WERI-Rb-1 (cell line): Measurements from ENCODE around the gene FOXL1.
A peak's percentile ranks its signal among the peaks of the same experiment; 100 is the strongest.

Experiments used
- DNase-seq: peaks from one replicate; pipeline ENCODE4 v3.0.0-alpha.2; 2020
- H3K27ac ChIP-seq: fragments of 250-450 bp; sonication (Bioruptor Pico); 2 replicates; pipeline ENCODE4 v1.5.1; 2020; ENCODE audit warnings: mild to moderate bottlenecking, moderate library complexity
- H3K27me3 ChIP-seq: fragments of 250-450 bp; sonication (Bioruptor Pico); 2 replicates; pipeline ENCODE4 v1.5.1; 2021; ENCODE audit warnings: mild to moderate bottlenecking, low read depth, moderate library complexity; ENCODE audit not compliant: insufficient read depth, severe bottlenecking
- H3K36me3 ChIP-seq: fragments of 250-450 bp; sonication (Bioruptor Pico); 2 replicates; pipeline ENCODE4 v1.5.1; 2020; ENCODE audit warnings: mild to moderate bottlenecking, moderate library complexity
- H3K4me3 ChIP-seq: 2 replicates; pipeline ENCODE4 v1.5.1; 2011; ENCODE audit warnings: low read depth, mild to moderate bottlenecking, control low read depth, low read length
- H3K9me3 ChIP-seq: fragments of 250-450 bp; sonication (Bioruptor Pico); 2 replicates; pipeline ENCODE4 v1.5.1; 2021; ENCODE audit warnings: mild to moderate bottlenecking, moderate library complexity; ENCODE audit not compliant: severe bottlenecking
- TF ChIP-seq, protein P1 (sequence below): IDR thresholded peaks from 2 replicates; pipeline ENCODE4 v1.5.1; 2011; ENCODE audit warnings: low read depth, mild to moderate bottlenecking, control low read depth, inconsistent platforms, low read length

FOXL1 gene

DNA sequence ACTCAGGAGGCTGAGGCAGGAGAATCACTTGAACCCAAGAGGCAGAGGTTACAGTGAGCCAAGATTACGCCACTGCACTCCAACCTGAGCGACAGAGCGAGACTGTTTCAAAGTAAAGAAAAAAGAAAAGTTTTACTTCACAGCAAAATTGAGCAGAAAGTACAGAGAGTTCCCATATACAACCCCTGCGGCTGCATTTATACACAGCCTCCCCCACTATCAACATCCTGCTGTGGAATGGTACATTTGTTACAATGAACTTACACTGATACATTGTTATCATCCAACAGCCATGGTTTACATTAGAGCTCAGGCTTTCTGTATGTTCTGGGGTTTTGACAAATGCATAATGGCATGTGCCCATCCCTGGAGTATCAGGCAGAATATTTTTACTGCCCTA is 20.8 kb upstream of the FOXL1 start:
- H3K9me3 ChIP-seq, result no peaks in the 10 kb centered on the region
- no peak overlapping the region for H3K4me3 ChIP-seq

DNA sequence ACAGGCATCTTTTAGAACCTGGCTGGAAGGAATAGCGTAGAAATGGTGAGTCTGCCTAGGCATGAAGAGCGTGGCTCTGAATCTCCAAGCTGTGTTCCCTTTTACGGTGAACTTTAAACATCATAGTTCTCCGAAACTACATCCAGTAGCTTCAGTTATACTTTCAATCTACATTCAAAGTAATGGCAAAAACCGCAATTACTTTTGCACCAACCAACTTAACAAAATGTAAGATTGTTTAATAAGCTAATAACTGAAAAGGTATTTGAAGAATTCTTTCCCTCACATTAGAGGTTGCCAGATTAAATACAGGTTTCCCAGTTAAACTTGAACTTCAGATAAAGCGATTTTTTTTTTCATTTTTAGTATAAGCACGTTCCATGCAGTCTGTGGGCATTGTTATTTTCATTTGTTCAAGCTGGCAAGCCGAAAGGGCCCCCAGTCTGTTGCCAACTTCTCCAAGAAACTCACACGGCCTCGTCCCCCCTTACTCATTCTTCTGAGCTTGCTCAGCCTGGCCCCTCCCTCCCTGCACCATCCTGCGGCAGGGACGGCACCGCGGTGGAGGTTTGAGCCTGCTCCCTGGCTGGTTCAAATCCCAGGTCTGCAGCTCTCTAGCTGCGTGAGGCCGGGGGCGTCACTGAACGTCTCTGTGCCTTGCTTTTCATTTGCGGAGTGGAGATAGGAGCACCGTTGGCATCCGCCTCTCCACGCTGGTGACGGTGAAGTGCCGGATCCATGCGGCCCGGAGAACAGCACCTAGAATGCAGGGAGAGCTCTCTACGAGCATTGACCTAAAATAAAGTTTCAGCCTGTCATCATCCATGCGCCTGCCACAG is 19.8 kb upstream of the FOXL1 start:
- Histone ChIP-seq H3K36me3 (no peaks in the 10 kb centered on the region), H3K4me3 (no peak overlapping the region), H3K27ac (no peak overlapping the region), H3K27me3 (no peaks in the 10 kb centered on the region), H3K9me3 (no peaks in the 10 kb centered on the region)
- TF ChIP-seq, protein P1, sequence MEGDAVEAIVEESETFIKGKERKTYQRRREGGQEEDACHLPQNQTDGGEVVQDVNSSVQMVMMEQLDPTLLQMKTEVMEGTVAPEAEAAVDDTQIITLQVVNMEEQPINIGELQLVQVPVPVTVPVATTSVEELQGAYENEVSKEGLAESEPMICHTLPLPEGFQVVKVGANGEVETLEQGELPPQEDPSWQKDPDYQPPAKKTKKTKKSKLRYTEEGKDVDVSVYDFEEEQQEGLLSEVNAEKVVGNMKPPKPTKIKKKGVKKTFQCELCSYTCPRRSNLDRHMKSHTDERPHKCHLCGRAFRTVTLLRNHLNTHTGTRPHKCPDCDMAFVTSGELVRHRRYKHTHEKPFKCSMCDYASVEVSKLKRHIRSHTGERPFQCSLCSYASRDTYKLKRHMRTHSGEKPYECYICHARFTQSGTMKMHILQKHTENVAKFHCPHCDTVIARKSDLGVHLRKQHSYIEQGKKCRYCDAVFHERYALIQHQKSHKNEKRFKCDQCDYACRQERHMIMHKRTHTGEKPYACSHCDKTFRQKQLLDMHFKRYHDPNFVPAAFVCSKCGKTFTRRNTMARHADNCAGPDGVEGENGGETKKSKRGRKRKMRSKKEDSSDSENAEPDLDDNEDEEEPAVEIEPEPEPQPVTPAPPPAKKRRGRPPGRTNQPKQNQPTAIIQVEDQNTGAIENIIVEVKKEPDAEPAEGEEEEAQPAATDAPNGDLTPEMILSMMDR, result no peak
- DNase-seq, result no peak

More for the DNA sequence above, 20.8 kb upstream of the FOXL1 start:
- H3K27me3 ChIP-seq, result no peaks in the 10 kb centered on the region
- TF ChIP-seq, protein P1, result no peak
- H3K36me3 ChIP-seq, result no peaks in the 10 kb centered on the region
- H3K27ac ChIP-seq, result no peak overlapping the region
- no peak for DNase-seq

DNA sequence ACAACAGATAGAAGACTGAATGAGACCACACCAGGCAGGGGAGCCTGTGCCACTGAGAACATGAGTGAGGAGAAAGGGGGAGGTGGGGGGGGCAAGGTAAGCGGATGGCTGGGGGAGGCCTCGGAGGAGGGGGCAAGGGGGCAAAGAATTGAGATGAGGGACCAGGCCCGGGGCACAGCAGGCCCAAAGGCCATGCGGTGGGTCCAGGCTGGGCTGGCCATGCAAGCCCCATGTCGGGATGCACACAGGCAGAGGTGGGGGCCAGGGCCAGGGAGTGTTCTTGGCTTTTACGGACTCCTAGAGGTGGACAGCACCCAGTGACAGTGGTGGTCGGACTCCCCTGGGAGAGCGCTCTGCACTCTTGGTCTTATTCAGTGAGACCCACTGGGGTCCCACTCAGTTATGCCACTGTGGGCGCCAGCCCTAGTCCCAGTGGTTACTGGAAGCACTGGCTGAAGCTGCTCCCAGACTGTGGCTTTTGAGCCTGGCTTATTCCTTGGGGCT is 18.5 kb upstream of the FOXL1 start:
- Histone ChIP-seq H3K9me3 (no peaks in the 10 kb centered on the region), H3K27ac (no peak overlapping the region), H3K27me3 (peaks cover 8% of the 10 kb centered on the region), H3K4me3 (no peak overlapping the region), H3K36me3 (no peaks in the 10 kb centered on the region)
- TF ChIP-seq, protein P1, result no peak
- DNase-seq, result no peak

DNA sequence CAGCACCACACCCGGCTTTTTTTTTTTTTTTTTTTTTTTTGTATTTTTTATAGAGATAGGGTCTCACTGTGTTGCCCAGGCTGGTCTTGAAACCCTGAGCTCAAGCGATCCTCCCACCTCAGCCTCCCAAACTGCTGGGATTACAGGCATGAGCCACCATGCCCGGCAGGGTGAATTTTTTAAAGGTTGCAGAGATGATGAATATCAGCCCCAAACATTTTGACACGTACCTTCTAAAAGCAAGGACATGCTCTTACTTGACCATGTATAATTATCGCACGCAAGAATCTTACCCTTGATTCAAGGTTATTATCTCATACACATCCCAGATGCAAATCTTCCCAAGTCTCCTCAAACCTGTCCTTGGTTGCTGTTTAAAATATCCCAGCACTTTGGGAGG is 16.0 kb upstream of the FOXL1 start:
- DNase-seq, result no peak
- H3K36me3 ChIP-seq, result no peaks in the 10 kb centered on the region
- TF ChIP-seq, protein P1, result no peak
- peaks cover 30% of the 10 kb centered on the region for H3K27me3 ChIP-seq
- H3K27ac ChIP-seq, result no peak overlapping the region
- no peak overlapping the region for H3K4me3 ChIP-seq
- H3K9me3 ChIP-seq, result no peaks in the 10 kb centered on the region

DNA sequence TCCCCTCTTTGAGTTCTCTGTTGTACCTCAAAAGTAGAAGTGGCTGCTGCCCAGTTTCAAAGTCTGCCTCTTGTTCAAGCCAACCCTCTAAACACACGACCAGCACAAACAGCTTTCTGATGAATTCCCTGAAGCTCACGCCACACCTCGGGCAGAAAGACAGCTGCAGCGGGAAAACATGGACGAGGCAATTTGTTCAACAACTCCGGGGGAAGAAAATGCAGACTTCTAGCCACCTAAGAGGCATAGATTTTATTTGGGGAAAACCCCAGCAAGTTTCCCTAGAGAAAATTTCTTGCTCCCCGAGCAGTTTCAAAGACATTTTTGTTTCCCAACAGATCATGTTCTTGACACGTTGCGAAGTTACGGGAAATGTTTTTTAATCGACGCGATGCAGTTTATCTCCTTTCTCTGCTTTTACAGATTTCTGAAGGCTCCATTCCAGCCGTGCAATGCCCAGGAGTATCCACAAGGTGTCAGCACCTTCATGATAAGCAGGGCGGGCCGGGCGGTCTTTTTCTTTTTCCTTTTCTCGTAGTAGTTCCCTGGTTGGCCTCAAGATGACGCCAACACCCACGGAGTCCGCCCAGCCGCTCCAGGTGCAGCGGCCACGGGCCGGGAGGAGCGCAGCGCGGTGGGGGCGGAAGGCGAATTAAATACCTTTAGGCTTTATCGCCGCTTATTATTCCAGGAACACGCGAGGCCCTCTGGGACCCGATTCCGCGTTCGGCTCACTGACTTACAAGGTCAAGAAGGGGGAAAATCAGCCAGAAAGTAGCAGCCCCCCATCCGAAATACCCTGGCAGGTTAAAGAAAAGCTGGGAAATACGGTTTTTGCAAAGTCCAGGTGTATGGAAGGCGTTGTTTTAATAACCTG is 14.6 kb upstream of the FOXL1 start:
- Histone ChIP-seq H3K36me3 (no peaks in the 10 kb centered on the region), H3K27me3 (peaks cover 37% of the 10 kb centered on the region), H3K27ac (no peak overlapping the region), H3K9me3 (no peaks in the 10 kb centered on the region), H3K4me3 (peak overlapping the region; percentile 21; the same call in 1 of the 2 replicates)
- peak; percentile 69 for DNase-seq
- TF ChIP-seq, protein P1, result peak; percentile 76
